ENCODE data around the gene SNX20.

SNX20 gene

GRCh38 chr16:50629334-50629733, 51.8 kb downstream of the SNX20 start:
- H3K27me3 ChIP-seq (ENCODE audit: insufficient read depth, low read depth) = no peaks in the 10 kb centered on the region
- no peaks in the 10 kb centered on the region for H3K4me1 ChIP-seq (ENCODE audit: low read depth, poor library complexity, severe bottlenecking)
- TF ChIP-seq, protein P1, sequence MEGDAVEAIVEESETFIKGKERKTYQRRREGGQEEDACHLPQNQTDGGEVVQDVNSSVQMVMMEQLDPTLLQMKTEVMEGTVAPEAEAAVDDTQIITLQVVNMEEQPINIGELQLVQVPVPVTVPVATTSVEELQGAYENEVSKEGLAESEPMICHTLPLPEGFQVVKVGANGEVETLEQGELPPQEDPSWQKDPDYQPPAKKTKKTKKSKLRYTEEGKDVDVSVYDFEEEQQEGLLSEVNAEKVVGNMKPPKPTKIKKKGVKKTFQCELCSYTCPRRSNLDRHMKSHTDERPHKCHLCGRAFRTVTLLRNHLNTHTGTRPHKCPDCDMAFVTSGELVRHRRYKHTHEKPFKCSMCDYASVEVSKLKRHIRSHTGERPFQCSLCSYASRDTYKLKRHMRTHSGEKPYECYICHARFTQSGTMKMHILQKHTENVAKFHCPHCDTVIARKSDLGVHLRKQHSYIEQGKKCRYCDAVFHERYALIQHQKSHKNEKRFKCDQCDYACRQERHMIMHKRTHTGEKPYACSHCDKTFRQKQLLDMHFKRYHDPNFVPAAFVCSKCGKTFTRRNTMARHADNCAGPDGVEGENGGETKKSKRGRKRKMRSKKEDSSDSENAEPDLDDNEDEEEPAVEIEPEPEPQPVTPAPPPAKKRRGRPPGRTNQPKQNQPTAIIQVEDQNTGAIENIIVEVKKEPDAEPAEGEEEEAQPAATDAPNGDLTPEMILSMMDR (conservative IDR thresholded peaks at IDR 0.05; ENCODE audit: low read depth, low read length) = no peak
- no peak overlapping the region for H3K27ac ChIP-seq
- H3K79me2 ChIP-seq (ENCODE audit: insufficient read depth, low read depth) = no peaks in the 10 kb centered on the region
- no peak overlapping the region for H3K9ac ChIP-seq
- H4K20me1 ChIP-seq (ENCODE audit: insufficient read depth) = no peaks in the 10 kb centered on the region
- no peaks in the 10 kb centered on the region for H3K36me3 ChIP-seq (ENCODE audit: insufficient read depth)
- H2AFZ ChIP-seq (ENCODE audit: low read depth) = no peak overlapping the region
- no peak overlapping the region for H3K4me2 ChIP-seq
- H3K4me3 ChIP-seq (IDR thresholded peaks at IDR 0.05; ENCODE audit: insufficient read depth, low read depth, low read length) = no peak overlapping the region

- no peaks in the 10 kb centered on the region for H3K36me3 ChIP-seq (ENCODE audit: insufficient read depth)
- H3K9ac ChIP-seq = no peak overlapping the region
- H3K27ac ChIP-seq = no peak overlapping the region
- H2AFZ ChIP-seq (ENCODE audit: low read depth) = no peak overlapping the region
- no peak overlapping the region for H3K4me3 ChIP-seq (IDR thresholded peaks at IDR 0.05; ENCODE audit: insufficient read depth, low read depth, low read length)
- H3K27me3 ChIP-seq (ENCODE audit: insufficient read depth, low read depth) = no peaks in the 10 kb centered on the region
- H4K20me1 ChIP-seq (ENCODE audit: insufficient read depth) = no peaks in the 10 kb centered on the region
- H3K4me2 ChIP-seq = no peak overlapping the region
- H3K79me2 ChIP-seq (ENCODE audit: insufficient read depth, low read depth) = no peaks in the 10 kb centered on the region
- TF ChIP-seq, protein P1 (conservative IDR thresholded peaks at IDR 0.05; ENCODE audit: low read depth, low read length) = no peak
- H3K4me1 ChIP-seq (ENCODE audit: low read depth, poor library complexity, severe bottlenecking) = no peaks in the 10 kb centered on the region
Measured at GRCh38 chr16:50628156-50628802, 52.8 kb downstream of the SNX20 start.

- Histone ChIP-seq H3K4me3 (IDR thresholded peaks at IDR 0.05; ENCODE audit: insufficient read depth, low read depth, low read length) (no peak overlapping the region), H3K27me3 (ENCODE audit: insufficient read depth, low read depth) (no peaks in the 10 kb centered on the region), H3K4me2 (no peak overlapping the region), H3K4me1 (ENCODE audit: low read depth, poor library complexity, severe bottlenecking) (no peaks in the 10 kb centered on the region), H2AFZ (ENCODE audit: low read depth) (no peak overlapping the region), H3K27ac (no peak overlapping the region), H4K20me1 (ENCODE audit: insufficient read depth) (no peaks in the 10 kb centered on the region), H3K36me3 (ENCODE audit: insufficient read depth) (no peaks in the 10 kb centered on the region), H3K9ac (no peak overlapping the region), H3K79me2 (ENCODE audit: insufficient read depth, low read depth) (no peaks in the 10 kb centered on the region)
- TF ChIP-seq, protein P1 (conservative IDR thresholded peaks at IDR 0.05; ENCODE audit: low read depth, low read length) = no peak
Measured at GRCh38 chr16:50627419-50627818, 53.7 kb downstream of the SNX20 start.

DNA sequence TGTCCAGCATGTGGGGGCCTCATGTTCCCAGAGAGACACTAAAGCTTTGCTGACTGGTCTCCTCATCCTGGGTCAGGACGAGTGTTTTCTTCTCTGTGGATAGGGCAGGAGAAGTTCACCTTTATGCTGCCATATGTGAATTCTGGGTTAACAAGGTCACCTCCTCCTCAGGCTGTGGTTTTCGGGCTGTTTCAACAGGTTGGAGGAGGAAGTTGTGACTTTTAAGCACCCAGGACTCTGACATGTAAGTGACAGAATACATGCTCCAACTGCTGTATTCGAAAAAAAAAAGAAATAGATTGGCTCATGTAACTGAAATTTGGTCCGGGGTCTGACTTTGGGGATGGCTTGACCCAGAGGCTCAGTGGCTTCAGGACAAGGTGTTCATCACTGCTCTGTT, 54.2 kb downstream of the SNX20 start:
- Histone ChIP-seq H3K79me2 (ENCODE audit: insufficient read depth, low read depth) (no peaks in the 10 kb centered on the region), H3K9ac (no peak overlapping the region), H3K4me1 (ENCODE audit: low read depth, poor library complexity, severe bottlenecking) (no peaks in the 10 kb centered on the region), H3K27ac (no peak overlapping the region), H2AFZ (ENCODE audit: low read depth) (no peak overlapping the region), H3K4me3 (IDR thresholded peaks at IDR 0.05; ENCODE audit: insufficient read depth, low read depth, low read length) (no peak overlapping the region), H4K20me1 (ENCODE audit: insufficient read depth) (no peaks in the 10 kb centered on the region), H3K27me3 (ENCODE audit: insufficient read depth, low read depth) (no peaks in the 10 kb centered on the region), H3K36me3 (ENCODE audit: insufficient read depth) (no peaks in the 10 kb centered on the region), H3K4me2 (no peak overlapping the region)
- TF ChIP-seq, protein P1 (conservative IDR thresholded peaks at IDR 0.05; ENCODE audit: low read depth, low read length) = no peak

Measured in KMS-11 (cell line).